GM19238 (cell line): ENCODE measurements around the gene PAPPA.

Source experiments
- DNase-seq: peaks from one replicate; pipeline ENCODE4 v3.0.0; 2011; ENCODE audit warnings: low spot score; ENCODE audit not compliant: insufficient read length

PAPPA gene

DNA sequence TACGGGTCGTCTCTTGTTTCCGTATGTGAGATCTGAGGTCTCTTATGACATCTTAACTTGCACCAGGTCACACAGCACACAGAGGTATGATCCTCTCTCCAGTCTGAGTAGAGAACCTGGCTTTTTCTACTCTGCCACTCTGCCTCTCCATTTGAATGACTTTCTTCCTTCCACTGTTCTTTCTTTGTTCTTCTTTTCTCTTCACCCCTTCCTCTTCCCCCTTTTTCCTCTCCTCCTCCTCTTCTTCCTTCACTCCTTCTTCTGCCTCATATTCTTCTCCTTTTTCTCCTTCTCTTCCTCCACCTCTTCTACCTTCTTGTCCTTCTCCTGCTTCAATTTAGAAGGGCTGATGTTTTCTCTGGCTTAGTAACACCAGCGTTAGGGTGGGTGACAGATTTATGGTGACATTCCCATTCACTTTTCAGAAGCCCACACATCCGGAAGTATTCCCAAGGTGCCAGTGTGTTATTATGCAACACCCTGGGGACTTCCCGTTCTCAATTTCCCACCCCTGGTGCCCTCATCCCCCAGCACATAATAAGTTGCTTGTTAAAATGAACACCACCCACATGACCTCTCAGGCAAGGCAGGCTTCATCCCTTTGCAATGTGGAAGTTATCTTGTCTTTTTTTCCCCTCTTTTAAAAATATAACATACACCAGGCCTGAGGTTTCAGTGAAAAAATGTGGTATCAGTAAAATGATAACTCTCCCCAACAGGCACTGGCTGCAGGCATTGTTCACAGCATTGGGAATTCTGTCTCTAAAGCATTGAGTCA lies 122.0 kb downstream of the PAPPA start:
- no peak for DNase-seq

- no peak for DNase-seq
Observed at GRCh38 chr9:116276196-116276493, 122.6 kb downstream of the PAPPA start.

DNA sequence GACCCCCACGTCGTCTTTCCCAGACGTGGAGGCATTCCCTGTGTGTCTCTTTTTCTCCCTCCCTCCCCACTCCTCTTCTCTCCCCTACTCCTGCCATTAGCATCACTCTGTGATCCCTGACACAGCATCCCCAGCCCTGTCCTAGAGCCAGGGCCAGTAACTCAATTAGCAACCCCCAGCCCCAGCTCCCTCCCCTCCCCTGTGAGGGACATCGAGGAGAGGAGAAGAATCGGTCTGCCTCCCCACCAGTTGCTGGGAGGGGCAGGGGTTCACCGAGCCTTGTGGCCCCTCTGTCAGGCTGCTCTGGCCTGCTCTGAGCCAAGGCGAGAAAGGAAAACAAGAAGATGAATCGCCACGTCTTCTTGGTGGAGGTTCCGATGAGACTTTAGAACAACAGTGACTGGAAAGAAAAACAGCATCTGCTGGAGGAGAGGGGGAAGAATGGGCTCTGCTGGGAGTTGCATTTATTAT lies 123.1 kb downstream of the PAPPA start:
- no peak for DNase-seq

GRCh38 chr9:116278326-116278725 lies 124.7 kb downstream of the PAPPA start:
- DNase-seq: no peak

DNA sequence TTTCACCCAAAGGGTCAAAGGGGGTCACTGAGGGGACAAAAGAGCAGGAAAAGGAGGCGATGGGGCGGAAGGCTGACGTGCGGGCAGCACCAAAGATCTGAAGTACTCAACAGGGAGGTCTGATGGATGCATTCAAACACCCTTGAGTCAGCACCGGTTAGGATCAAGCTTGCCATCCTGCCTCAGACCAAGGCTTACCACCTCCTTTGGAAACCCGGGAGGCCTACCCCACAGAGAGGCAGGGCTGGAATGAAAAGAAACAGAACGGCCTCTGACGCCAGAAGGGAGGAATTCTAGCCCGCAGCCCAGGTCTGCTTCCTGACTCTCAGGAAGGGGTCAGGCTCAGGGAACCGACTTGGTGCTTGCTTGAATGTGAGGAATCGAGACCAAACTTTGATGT lies 125.6 kb downstream of the PAPPA start:
- no peak for DNase-seq

DNA sequence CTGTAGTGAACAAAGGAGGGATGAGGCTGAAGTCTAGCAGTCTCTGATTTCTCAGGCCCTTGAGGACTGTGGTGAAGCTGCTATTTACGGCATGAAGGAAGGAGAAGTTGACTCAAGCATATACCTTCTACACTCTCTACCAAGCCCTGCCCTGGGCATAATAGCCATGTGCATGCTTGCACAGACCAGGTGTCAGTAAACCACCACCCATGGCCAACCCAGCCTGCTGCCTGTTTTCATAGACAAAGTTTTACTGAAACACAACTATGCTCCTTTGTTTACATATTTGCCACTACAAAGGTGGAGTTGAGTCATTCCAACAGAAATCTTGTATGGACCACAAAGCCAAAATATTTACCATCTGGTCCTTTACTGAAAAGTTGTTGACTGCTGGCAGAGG lies 126.9 kb downstream of the PAPPA start:
- DNase-seq: no peak

GRCh38 chr9:116282597-116282996 lies 129.0 kb downstream of the PAPPA start:
- no peak for DNase-seq

DNA sequence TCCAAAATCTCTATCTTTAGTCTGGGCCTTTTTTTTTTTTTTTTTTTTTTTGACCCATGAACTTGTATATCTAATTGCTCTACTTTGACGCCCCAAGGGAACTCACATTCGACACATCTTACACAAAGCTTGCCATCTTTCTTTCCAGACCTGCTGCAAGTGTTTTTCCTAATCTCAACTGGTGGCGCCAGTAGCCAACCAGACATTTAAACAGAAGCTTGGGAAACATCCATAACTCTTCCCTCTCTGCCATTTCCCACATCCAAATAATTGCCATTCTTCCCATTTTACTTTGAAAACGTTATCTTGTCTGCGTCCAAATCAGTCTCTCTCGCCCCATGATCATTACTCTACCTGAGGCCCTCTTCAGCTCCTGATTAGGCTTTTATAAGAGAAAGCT lies 130.9 kb downstream of the PAPPA start:
- no peak for DNase-seq

- DNase-seq: no peak
Observed at GRCh38 chr9:116285320-116285719, 131.7 kb downstream of the PAPPA start.

GRCh38 chr9:116286297-116286696 lies 132.7 kb downstream of the PAPPA start:
- DNase-seq: no peak

- no peak for DNase-seq
Observed at GRCh38 chr9:116287721-116288120, 134.1 kb downstream of the PAPPA start.

DNA sequence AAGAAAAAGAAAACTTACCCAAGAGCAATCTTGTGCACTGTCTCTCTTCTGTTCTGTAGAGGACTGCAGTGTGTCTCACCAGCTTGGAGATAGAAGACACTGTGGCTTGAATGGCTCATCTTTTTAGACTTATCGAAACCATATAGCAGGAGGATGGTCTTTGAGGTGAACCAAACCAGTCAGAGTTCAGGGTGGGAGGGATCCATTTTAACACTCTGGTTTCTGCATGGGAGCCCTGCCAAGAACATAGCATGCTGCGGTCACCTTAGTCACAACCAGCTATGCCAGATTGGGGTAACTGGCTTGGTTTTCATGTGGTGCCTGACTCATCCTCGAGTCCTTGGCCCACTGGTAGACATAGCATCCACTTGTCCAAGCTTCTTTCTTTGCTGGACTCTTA lies 135.1 kb downstream of the PAPPA start:
- DNase-seq: no peak

DNA sequence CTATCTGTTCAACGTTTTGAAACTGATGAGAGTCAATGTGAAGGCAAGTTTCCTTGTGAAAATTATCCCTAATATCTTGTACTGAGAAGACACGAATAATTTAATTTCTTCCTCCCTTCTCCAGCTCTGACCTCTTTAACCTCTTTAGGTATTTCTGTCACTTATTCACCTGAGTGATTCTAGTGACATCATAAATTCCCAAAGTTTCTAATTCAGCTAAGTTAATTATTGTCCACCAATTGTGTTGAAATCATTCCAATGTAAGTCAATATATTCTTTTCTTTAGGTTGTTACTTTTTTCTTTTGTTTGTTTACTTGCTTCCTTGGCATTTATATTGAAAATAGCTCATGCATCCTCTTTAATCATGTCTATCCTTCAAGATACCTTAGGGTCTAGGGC lies 143.8 kb downstream of the PAPPA start:
- no peak for DNase-seq

DNA sequence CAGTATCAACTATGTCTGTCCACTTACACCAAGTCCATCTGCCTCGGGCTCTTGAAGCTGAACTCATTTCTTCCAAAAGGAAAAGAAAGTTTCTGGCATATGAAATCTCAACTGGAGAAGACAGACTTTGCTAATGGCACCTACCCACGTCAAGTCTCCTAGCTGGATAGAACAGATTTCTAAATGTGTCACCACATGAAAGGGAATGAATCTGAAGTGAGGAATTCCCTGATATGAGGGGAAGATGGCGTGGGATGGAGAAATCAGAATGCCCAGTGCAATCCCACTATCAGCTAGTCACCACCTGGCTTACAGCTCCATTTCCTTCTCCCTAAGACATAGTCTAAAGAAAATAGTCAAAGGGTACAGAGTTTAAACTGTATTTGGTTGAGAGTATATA lies 144.7 kb downstream of the PAPPA start:
- no peak for DNase-seq

- no peak for DNase-seq
Observed at GRCh38 chr9:116298878-116299391, 145.3 kb downstream of the PAPPA start.

DNA sequence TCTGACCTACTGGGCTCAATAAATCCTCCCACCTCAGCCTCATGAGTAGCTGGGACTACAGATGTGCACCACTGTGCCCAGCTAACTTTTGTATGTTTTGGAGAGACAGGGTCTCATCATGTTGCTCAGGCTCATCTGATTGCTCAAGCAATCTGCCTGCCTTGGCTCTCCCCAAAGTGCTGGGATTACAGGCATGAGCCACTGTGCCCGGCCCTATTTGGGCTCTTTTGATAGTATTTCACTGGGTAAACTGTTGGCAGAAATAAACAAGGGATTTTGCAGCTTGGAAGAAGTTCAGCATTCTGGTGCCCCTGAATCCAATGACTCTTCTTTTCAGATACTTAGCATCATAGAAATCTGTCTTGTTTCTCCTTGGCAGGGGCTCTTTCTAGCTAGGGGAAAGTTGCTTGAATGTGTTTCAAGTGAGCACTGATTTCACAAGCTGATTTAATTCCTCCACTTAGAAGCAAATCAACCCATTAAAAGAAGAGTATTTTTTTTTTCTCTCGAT lies 146.8 kb downstream of the PAPPA start:
- DNase-seq: no peak

GRCh38 chr9:116303270-116303669 lies 149.7 kb downstream of the PAPPA start:
- no peak for DNase-seq

- DNase-seq: no peak
Observed at GRCh38 chr9:116303886-116304538, 150.4 kb downstream of the PAPPA start.

DNA sequence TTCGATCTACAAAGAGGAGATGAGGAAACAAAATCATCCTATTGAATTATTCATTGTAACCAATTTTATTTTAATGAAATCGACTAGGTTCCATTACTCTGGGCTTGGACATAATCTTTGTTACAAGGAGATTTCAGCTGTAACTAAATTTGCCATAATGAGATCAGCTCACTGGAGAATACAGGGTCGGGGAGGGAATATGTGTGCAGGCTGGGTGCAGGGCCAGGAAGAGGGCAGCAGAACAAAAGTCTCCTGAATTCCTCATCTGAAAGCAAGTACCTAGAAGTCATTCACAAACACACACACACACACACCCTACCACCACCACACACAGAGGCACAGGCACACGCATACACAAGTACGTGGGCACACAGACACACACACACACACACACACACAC lies 151.2 kb downstream of the PAPPA start:
- DNase-seq: no peak

DNA sequence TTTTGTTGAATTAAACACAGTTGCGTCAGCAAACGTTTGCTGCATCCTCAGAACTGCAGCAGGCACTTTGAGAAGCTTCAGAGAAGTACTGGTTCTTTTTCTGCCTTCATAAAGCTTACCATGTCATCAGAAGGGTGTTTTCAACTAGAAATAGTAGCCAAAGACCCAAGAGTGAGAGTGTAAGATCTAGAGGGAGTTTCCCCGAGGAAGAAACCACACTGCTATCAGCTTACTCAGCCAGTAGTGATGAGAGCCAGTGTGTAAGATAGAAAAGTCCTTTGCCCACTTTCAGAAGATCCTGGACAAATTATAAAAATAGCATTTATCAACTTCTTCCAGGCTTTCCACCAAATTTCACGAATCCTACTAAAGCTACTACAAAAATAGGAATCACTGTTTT lies 154.5 kb downstream of the PAPPA start:
- DNase-seq: no peak

GRCh38 chr9:116309900-116310611 lies 156.5 kb downstream of the PAPPA start:
- no peak for DNase-seq

- DNase-seq: no peak
Observed at GRCh38 chr9:116312221-116312620, 158.6 kb downstream of the PAPPA start.
